ENCODE results near the gene CACNA2D3.

- TF ChIP-seq POLR2A (IDR thresholded peaks at IDR 0.05; ENCODE audit: low read length) (no peak), GATA1 (IDR thresholded peaks at IDR 0.05; ENCODE audit: low read depth, low read length) (no peak)
Measured at GRCh38 chr3:55065331-55065730, 943.0 kb downstream of the CACNA2D3 start.
